CD14-positive monocyte (primary cell): Measurements from ENCODE around the gene SCN9A. TPM values are rescaled to one million over a fixed set of nuclear protein-coding genes. Genes with fewer than 3 reads are reported as not detected.

Source experiments
- DNase-seq, 3 donors: peaks; one replicate each; pipeline ENCODE4 v3.0.0-alpha.2; 2011 to 2022
- H2AFZ ChIP-seq: 2 replicates; pipeline ENCODE4 v1.6.0; 2012; ENCODE audit warnings: mild to moderate bottlenecking, low read depth, low read length, inconsistent platforms; ENCODE audit not compliant: insufficient read depth, poor library complexity, severe bottlenecking
- H3K27ac ChIP-seq, 2 donors: 1 replicate in 1 of 2; 2 replicates in 1 of 2; pipeline ENCODE4 v1.5.1; 2012 to 2013; ENCODE audit warnings: low read length in 2 of 2, control low read depth in 1 of 2, inconsistent platforms in 1 of 2, low read depth in 1 of 2, mild to moderate bottlenecking in 1 of 2
- H3K27me3 ChIP-seq, 2 donors: one replicate each; pipeline versions ENCODE4 v1.6.0 to v1.6.1; 2011 to 2013; ENCODE audit warnings: low read length in 2 of 2; ENCODE audit not compliant: control insufficient read depth in 2 of 2, insufficient read depth in 2 of 2
- H3K36me3 ChIP-seq, 2 donors: replicated peaks in 1 of 2; 1 replicate in 1 of 2; 2 replicates in 1 of 2; pipeline versions ENCODE4 v1.5.1 to v1.6.1; 2012 to 2013; ENCODE audit warnings: low read length in 2 of 2, control low read depth in 1 of 2, inconsistent platforms in 1 of 2, mild to moderate bottlenecking in 1 of 2; ENCODE audit not compliant: insufficient read depth in 2 of 2, control insufficient read depth in 1 of 2
- H3K4me1 ChIP-seq, 2 donors: 1 replicate in 1 of 2; 2 replicates in 1 of 2; pipeline versions ENCODE4 v1.5.1 to v1.6.1; 2012 to 2013; ENCODE audit warnings: low read length in 2 of 2, control low read depth in 1 of 2, inconsistent platforms in 1 of 2, mild to moderate bottlenecking in 1 of 2, moderate library complexity in 1 of 2; ENCODE audit not compliant: insufficient read depth in 2 of 2, control insufficient read depth in 1 of 2
- H3K4me2 ChIP-seq: replicated peaks from 2 replicates; pipeline ENCODE3; 2012; ENCODE audit warnings: low read length, moderate library complexity, mild to moderate bottlenecking; ENCODE audit not compliant: poor library complexity, severe bottlenecking; ENCODE audit errors: extremely low read depth
- H3K4me3 ChIP-seq, 3 experiments: fragments of 200-600 bp in 1 of 3; sonication (generic) in 1 of 3; replicated peaks in 1 of 3; 1 replicate in 2 of 3; 2 replicates in 1 of 3; pipeline ENCODE4 v1.5.1; 2011 to 2013; ENCODE audit warnings: low read length in 3 of 3, mild to moderate bottlenecking in 3 of 3, control low read depth in 2 of 3, low read depth in 2 of 3, inconsistent platforms in 1 of 3, moderate library complexity in 1 of 3
- H3K79me2 ChIP-seq: 2 replicates; pipeline ENCODE4 v1.6.0; 2012; ENCODE audit warnings: mild to moderate bottlenecking, control low read depth, inconsistent platforms, low read length, moderate library complexity; ENCODE audit not compliant: insufficient read depth
- H3K9ac ChIP-seq: 2 replicates; pipeline ENCODE4 v1.6.0; 2017; ENCODE audit warnings: low read length, mild to moderate bottlenecking; ENCODE audit not compliant: insufficient read depth, poor library complexity, severe bottlenecking
- H3K9me3 ChIP-seq, 2 donors: replicated peaks in 1 of 2; 1 replicate in 1 of 2; 2 replicates in 1 of 2; pipeline versions ENCODE4 v1.5.1 to v1.6.1; 2012 to 2013; ENCODE audit warnings: low read length in 2 of 2, control low read depth in 1 of 2; ENCODE audit not compliant: control insufficient read depth in 1 of 2, insufficient read depth in 1 of 2
- H4K20me1 ChIP-seq: 2 replicates; pipeline ENCODE4 v1.6.0; 2012; ENCODE audit warnings: mild to moderate bottlenecking, low read length, control low read depth, moderate library complexity; ENCODE audit not compliant: insufficient read depth
- H3K27ac Mint-ChIP-seq, 7 donors: one replicate each; pipeline ENCODE4 v1.8.0; 2020; ENCODE audit warnings: mild to moderate bottlenecking in 7 of 7, mixed read lengths in 7 of 7, moderate library complexity in 6 of 7, inconsistent platforms in 2 of 7
- H3K27me3 Mint-ChIP-seq, 3 donors: one replicate each; pipeline ENCODE4 v1.8.0; 2021 to 2022; ENCODE audit warnings: low read depth in 3 of 3, mild to moderate bottlenecking in 3 of 3, mixed read lengths in 3 of 3, moderate library complexity in 3 of 3, inconsistent platforms in 1 of 3
- H3K36me3 Mint-ChIP-seq, 2 donors: one replicate each; pipeline ENCODE4 v1.8.0; 2020; ENCODE audit warnings: mixed read lengths in 2 of 2, inconsistent platforms in 1 of 2, mild to moderate bottlenecking in 1 of 2
- H3K4me1 Mint-ChIP-seq: one replicate; pipeline ENCODE4 v1.8.0; 2020; ENCODE audit warnings: mild to moderate bottlenecking, mixed read lengths
- H3K4me3 Mint-ChIP-seq, 2 donors: one replicate each; pipeline ENCODE4 v1.8.0; 2020; ENCODE audit warnings: mild to moderate bottlenecking in 2 of 2, mixed read lengths in 2 of 2, moderate library complexity in 1 of 2
- H3K9me3 Mint-ChIP-seq, 7 donors: one replicate each; pipeline ENCODE4 v1.8.0; 2020 to 2022; ENCODE audit warnings: mixed read lengths in 7 of 7, mild to moderate bottlenecking in 6 of 7, moderate library complexity in 6 of 7, inconsistent platforms in 2 of 7
- CTCF ChIP-seq: fragments of 200-600 bp; IDR thresholded peaks from one replicate; pipeline ENCODE4 v1.8.0; 2022; ENCODE audit warnings: antibody characterized with exemption, mild to moderate bottlenecking
- WGBS: methylation state at CpG from one replicate; pipeline ENCODE4 v1.1.5; 2013; ENCODE audit warnings: missing lambda C conversion rate; ENCODE audit not compliant: insufficient coverage; 5-methylcytosine and 5-hydroxymethylcytosine counted together
- intact Hi-C, 2 donors: fragments of 100-400 bp; cut with micrococcal nuclease; formaldehyde crosslinking; loops; one replicate each; pipeline versions ENCODE4 v1.15.0 to v1.15.1; 2023
- polyA plus RNA-seq, 3 donors: library from polyadenylated mRNA; depleted of rRNA in 1 of 3; unstranded in 2 of 3; stranded (reverse) in 1 of 3; fragments of 300-500 nt in 2 of 3; fragments of >200 nt in 1 of 3; fragmentation: Illumina TruSeq in 2 of 3; gene quantifications; 1 replicate in 2 of 3; 2 replicates in 1 of 3; pipeline ENCODE4 v1.2.3, GENCODE V29; 2012 to 2021

The SCN9A gene
- polyA plus RNA-seq, 3 donors: 0.24 to 0.67 (median 0.26) TPM

GRCh38 chr2:166278856-166279255 lies 96.9 kb downstream of the SCN9A start:
- H4K20me1 ChIP-seq: no peaks in the 10 kb centered on the region
- no peaks in the 10 kb centered on the region for H3K27me3 ChIP-seq
- Mint-ChIP-seq H3K4me1 (no peaks in the 10 kb centered on the region), H3K27ac (no peak overlapping the region), H3K27me3 (peaks cover 0 to 1% (median 0%) of the 10 kb centered on the region in 3 donors), H3K4me3 (no peak overlapping the region), H3K36me3 (peaks cover 0 to 8% of the 10 kb centered on the region in 2 donors), H3K9me3 (peaks cover 0 to 3% (median 0%) of the 10 kb centered on the region in 7 donors)
- no peak overlapping the region for H3K4me3 ChIP-seq
- H2AFZ ChIP-seq: no peak overlapping the region
- intact Hi-C loops: no loop called here
- DNase-seq: no peak
- TF ChIP-seq CTCF: no peak
- H3K4me2 ChIP-seq: no peak overlapping the region
- WGBS: no CpG with 5 or more reads among the region's 4 CpGs
- no peaks in the 10 kb centered on the region for H3K79me2 ChIP-seq
- H3K36me3 ChIP-seq: no peaks in the 10 kb centered on the region
- H3K9me3 ChIP-seq: no peaks in the 10 kb centered on the region
- H3K27ac ChIP-seq: no peak overlapping the region
- no peaks in the 10 kb centered on the region for H3K4me1 ChIP-seq
- H3K9ac ChIP-seq: no peak overlapping the region

GRCh38 chr2:166270376-166270775 lies 105.4 kb downstream of the SCN9A start:
- H3K4me1 ChIP-seq: no peaks in the 10 kb centered on the region
- peaks cover 0 to under 1% (median 0%) of the 10 kb centered on the region in 3 donors for H3K27me3 Mint-ChIP-seq
- no peaks in the 10 kb centered on the region for H3K27me3 ChIP-seq
- no peak overlapping the region for H3K27ac Mint-ChIP-seq
- no peaks in the 10 kb centered on the region for H3K36me3 ChIP-seq
- DNase-seq: no peak
- H3K9me3 ChIP-seq: no peaks in the 10 kb centered on the region
- no peak overlapping the region for H3K4me2 ChIP-seq
- H3K9me3 Mint-ChIP-seq: peaks cover 0 to 2% (median 0%) of the 10 kb centered on the region in 7 donors
- no peak overlapping the region for H2AFZ ChIP-seq
- H3K27ac ChIP-seq: no peak overlapping the region
- no peak overlapping the region for H3K4me3 Mint-ChIP-seq
- WGBS: no CpG with 5 or more reads among the region's 6 CpGs
- TF ChIP-seq CTCF: no peak
- H3K36me3 Mint-ChIP-seq: peaks cover 0 to 2% of the 10 kb centered on the region in 2 donors
- no peak overlapping the region for H3K4me3 ChIP-seq
- intact Hi-C loops: no loop called here
- no peaks in the 10 kb centered on the region for H4K20me1 ChIP-seq
- no peaks in the 10 kb centered on the region for H3K4me1 Mint-ChIP-seq
- H3K79me2 ChIP-seq: no peaks in the 10 kb centered on the region
- no peak overlapping the region for H3K9ac ChIP-seq
